ENCODE data around the gene SORD. TPM values are rescaled to one million over a fixed set of nuclear protein-coding genes. Genes with fewer than 3 reads are reported as not detected.
"Not testable (repeated sequence)": the region's sequence is repeated elsewhere in the genome, so short reads cannot be mapped to it uniquely, and the experiment has no call there.

The SORD gene
- total and polyA plus RNA-seq, 4 donors, result 13.5 to 24.6 (median 21.9) TPM

- H3K9me3 ChIP-seq (ENCODE audit: control insufficient read depth, insufficient read depth, low read length); H3K27ac ChIP-seq (ENCODE audit: low read depth, low read length); DNase-seq (ENCODE audit: low read depth in 4 of 6, low spot score in 6 of 6): not testable (repeated sequence)
Observed at GRCh38 chr15:45079201-45079600, 56.2 kb downstream of the SORD start.

GRCh38 chr15:45079628-45080246, 56.7 kb downstream of the SORD start:
- DNase-seq (ENCODE audit: low read depth in 4 of 6, low spot score in 6 of 6); H3K9me3 ChIP-seq (ENCODE audit: control insufficient read depth, insufficient read depth, low read length); H3K27ac ChIP-seq (ENCODE audit: low read depth, low read length); H3K4me3 ChIP-seq (ENCODE audit: low read depth, low read length); H3K36me3 ChIP-seq (ENCODE audit: control insufficient read depth, insufficient read depth, low read length); H3K4me1 ChIP-seq (ENCODE audit: control insufficient read depth, insufficient read depth, low read length); H3K27me3 ChIP-seq (ENCODE audit: control insufficient read depth, insufficient read depth, low read length): not testable (repeated sequence)
- 100% methylated on average over 1 of the region's 5 CpGs for WGBS (ENCODE audit: insufficient coverage)

More at GRCh38 chr15:45079201-45079600, 56.2 kb downstream of the SORD start:
- H3K4me1 ChIP-seq (ENCODE audit: control insufficient read depth, insufficient read depth, low read length); H3K27me3 ChIP-seq (ENCODE audit: control insufficient read depth, insufficient read depth, low read length); H3K4me3 ChIP-seq (ENCODE audit: low read depth, low read length); H3K36me3 ChIP-seq (ENCODE audit: control insufficient read depth, insufficient read depth, low read length): not testable (repeated sequence)
- 70% methylated on average over 2 of the region's 5 CpGs for WGBS (ENCODE audit: insufficient coverage)

- not testable (repeated sequence) for H3K4me3 ChIP-seq (ENCODE audit: low read depth, low read length); H3K27ac ChIP-seq (ENCODE audit: low read depth, low read length); H3K4me1 ChIP-seq (ENCODE audit: control insufficient read depth, insufficient read depth, low read length); DNase-seq (ENCODE audit: low read depth in 4 of 6, low spot score in 6 of 6); H3K36me3 ChIP-seq (ENCODE audit: control insufficient read depth, insufficient read depth, low read length); H3K27me3 ChIP-seq (ENCODE audit: control insufficient read depth, insufficient read depth, low read length); H3K9me3 ChIP-seq (ENCODE audit: control insufficient read depth, insufficient read depth, low read length)
- WGBS (ENCODE audit: insufficient coverage), result no CpG with 5 or more reads among the region's 3 CpGs
Observed at GRCh38 chr15:45080593-45080992, 57.6 kb downstream of the SORD start.

GRCh38 chr15:45082412-45082811, 59.4 kb downstream of the SORD start:
- H3K4me1 ChIP-seq (ENCODE audit: control insufficient read depth, insufficient read depth, low read length); DNase-seq (ENCODE audit: low read depth in 4 of 6, low spot score in 6 of 6); H3K4me3 ChIP-seq (ENCODE audit: low read depth, low read length); H3K36me3 ChIP-seq (ENCODE audit: control insufficient read depth, insufficient read depth, low read length); H3K27me3 ChIP-seq (ENCODE audit: control insufficient read depth, insufficient read depth, low read length); H3K27ac ChIP-seq (ENCODE audit: low read depth, low read length); H3K9me3 ChIP-seq (ENCODE audit: control insufficient read depth, insufficient read depth, low read length): not testable (repeated sequence)
- WGBS (ENCODE audit: insufficient coverage), result no CpG with 5 or more reads among the region's 10 CpGs

GRCh38 chr15:45083223-45083622, 60.2 kb downstream of the SORD start:
- Histone ChIP-seq H3K27ac (ENCODE audit: low read depth, low read length) (no peak overlapping the region), H3K36me3 (ENCODE audit: control insufficient read depth, insufficient read depth, low read length) (no peaks in the 10 kb centered on the region), H3K4me3 (ENCODE audit: low read depth, low read length) (no peak overlapping the region), H3K4me1 (ENCODE audit: control insufficient read depth, insufficient read depth, low read length) (no peaks in the 10 kb centered on the region), H3K9me3 (ENCODE audit: control insufficient read depth, insufficient read depth, low read length) (no peaks in the 10 kb centered on the region), H3K27me3 (ENCODE audit: control insufficient read depth, insufficient read depth, low read length) (no peaks in the 10 kb centered on the region)
- no peak for DNase-seq (ENCODE audit: low read depth in 4 of 6, low spot score in 6 of 6)

GRCh38 chr15:45084163-45084562, 61.2 kb downstream of the SORD start:
- no peaks in the 10 kb centered on the region for H3K36me3 ChIP-seq (ENCODE audit: control insufficient read depth, insufficient read depth, low read length)
- WGBS (ENCODE audit: insufficient coverage), result 92% methylated on average over 2 of the region's 3 CpGs
- H3K27me3 ChIP-seq (ENCODE audit: control insufficient read depth, insufficient read depth, low read length), result no peaks in the 10 kb centered on the region
- no peaks in the 10 kb centered on the region for H3K9me3 ChIP-seq (ENCODE audit: control insufficient read depth, insufficient read depth, low read length)
- no peak for DNase-seq (ENCODE audit: low read depth in 4 of 6, low spot score in 6 of 6)
- H3K27ac ChIP-seq (ENCODE audit: low read depth, low read length), result no peak overlapping the region
- H3K4me1 ChIP-seq (ENCODE audit: control insufficient read depth, insufficient read depth, low read length), result no peaks in the 10 kb centered on the region
- no peak overlapping the region for H3K4me3 ChIP-seq (ENCODE audit: low read depth, low read length)

- no peak for DNase-seq (ENCODE audit: low read depth in 4 of 6, low spot score in 6 of 6)
- H3K36me3 ChIP-seq (ENCODE audit: control insufficient read depth, insufficient read depth, low read length), result no peaks in the 10 kb centered on the region
- no CpG with 5 or more reads among the region's 1 CpG for WGBS (ENCODE audit: insufficient coverage)
- H3K27me3 ChIP-seq (ENCODE audit: control insufficient read depth, insufficient read depth, low read length), result no peaks in the 10 kb centered on the region
- no peaks in the 10 kb centered on the region for H3K4me1 ChIP-seq (ENCODE audit: control insufficient read depth, insufficient read depth, low read length)
- H3K27ac ChIP-seq (ENCODE audit: low read depth, low read length), result no peak overlapping the region
- H3K4me3 ChIP-seq (ENCODE audit: low read depth, low read length), result no peak overlapping the region
- no peaks in the 10 kb centered on the region for H3K9me3 ChIP-seq (ENCODE audit: control insufficient read depth, insufficient read depth, low read length)
Observed at GRCh38 chr15:45087513-45087912, 64.5 kb downstream of the SORD start.

- DNase-seq (ENCODE audit: low read depth in 4 of 6, low spot score in 6 of 6), result no peak
- 100% methylated on average over 4 of the region's 10 CpGs for WGBS (ENCODE audit: insufficient coverage)
- no peaks in the 10 kb centered on the region for H3K36me3 ChIP-seq (ENCODE audit: control insufficient read depth, insufficient read depth, low read length)
- no peaks in the 10 kb centered on the region for H3K9me3 ChIP-seq (ENCODE audit: control insufficient read depth, insufficient read depth, low read length)
- H3K27me3 ChIP-seq (ENCODE audit: control insufficient read depth, insufficient read depth, low read length), result no peaks in the 10 kb centered on the region
- H3K27ac ChIP-seq (ENCODE audit: low read depth, low read length), result no peak overlapping the region
- H3K4me1 ChIP-seq (ENCODE audit: control insufficient read depth, insufficient read depth, low read length), result no peaks in the 10 kb centered on the region
- H3K4me3 ChIP-seq (ENCODE audit: low read depth, low read length), result no peak overlapping the region
Observed at GRCh38 chr15:45088801-45089711, 66.1 kb downstream of the SORD start.

- no CpG with 5 or more reads among the region's 3 CpGs for WGBS (ENCODE audit: insufficient coverage)
- Histone ChIP-seq H3K4me3 (ENCODE audit: low read depth, low read length) (no peak overlapping the region), H3K36me3 (ENCODE audit: control insufficient read depth, insufficient read depth, low read length) (no peaks in the 10 kb centered on the region), H3K4me1 (ENCODE audit: control insufficient read depth, insufficient read depth, low read length) (no peaks in the 10 kb centered on the region), H3K27me3 (ENCODE audit: control insufficient read depth, insufficient read depth, low read length) (no peaks in the 10 kb centered on the region), H3K9me3 (ENCODE audit: control insufficient read depth, insufficient read depth, low read length) (no peaks in the 10 kb centered on the region), H3K27ac (ENCODE audit: low read depth, low read length) (no peak overlapping the region)
- no peak for DNase-seq (ENCODE audit: low read depth in 4 of 6, low spot score in 6 of 6)
Observed at GRCh38 chr15:45089712-45090373, 66.8 kb downstream of the SORD start.

All from spinal cord (tissue), 10 donors.